ENCODE measurements around the gene LTK.

Gene LTK

DNA sequence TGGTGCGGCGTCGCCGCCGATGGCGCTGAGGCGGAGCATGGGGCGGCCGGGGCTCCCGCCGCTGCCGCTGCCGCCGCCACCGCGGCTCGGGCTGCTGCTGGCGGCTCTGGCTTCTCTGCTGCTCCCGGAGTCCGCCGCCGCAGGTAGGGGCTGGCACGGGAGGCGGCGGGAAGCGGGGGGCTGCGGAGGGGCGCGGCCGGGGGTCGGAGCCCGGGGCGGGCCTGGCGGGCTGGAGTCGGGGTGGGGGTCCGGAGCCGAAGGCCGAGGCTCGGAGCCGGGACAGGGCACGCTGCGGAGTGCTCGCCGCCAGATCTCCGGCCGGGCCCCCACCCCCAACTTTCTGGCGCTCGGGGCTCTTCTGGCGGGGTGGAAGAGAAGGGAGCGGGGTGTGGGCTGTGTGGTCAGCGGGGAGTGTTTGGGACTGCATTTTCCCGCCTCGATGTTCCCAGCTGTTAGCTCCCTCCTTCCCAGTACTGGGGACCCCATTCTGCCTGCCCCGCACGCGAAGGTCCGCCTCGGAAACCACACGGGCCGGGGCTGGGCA, 45.7 kb upstream of the LTK start:
- no peaks in the 10 kb centered on the region for H3K27me3 ChIP-seq (ENCODE audit: insufficient read depth, low read length, poor library complexity)
- no peaks in the 10 kb centered on the region for H3K9me3 ChIP-seq (ENCODE audit: insufficient read depth, low read length, severe bottlenecking)
- peak overlapping the region; percentile 69 for H3K27ac ChIP-seq (ENCODE audit: low read length)
- ATAC-seq (ENCODE audit: insufficient read depth, low read depth) (no peak), DNase-seq (no peak)
- TF ChIP-seq, protein P1, sequence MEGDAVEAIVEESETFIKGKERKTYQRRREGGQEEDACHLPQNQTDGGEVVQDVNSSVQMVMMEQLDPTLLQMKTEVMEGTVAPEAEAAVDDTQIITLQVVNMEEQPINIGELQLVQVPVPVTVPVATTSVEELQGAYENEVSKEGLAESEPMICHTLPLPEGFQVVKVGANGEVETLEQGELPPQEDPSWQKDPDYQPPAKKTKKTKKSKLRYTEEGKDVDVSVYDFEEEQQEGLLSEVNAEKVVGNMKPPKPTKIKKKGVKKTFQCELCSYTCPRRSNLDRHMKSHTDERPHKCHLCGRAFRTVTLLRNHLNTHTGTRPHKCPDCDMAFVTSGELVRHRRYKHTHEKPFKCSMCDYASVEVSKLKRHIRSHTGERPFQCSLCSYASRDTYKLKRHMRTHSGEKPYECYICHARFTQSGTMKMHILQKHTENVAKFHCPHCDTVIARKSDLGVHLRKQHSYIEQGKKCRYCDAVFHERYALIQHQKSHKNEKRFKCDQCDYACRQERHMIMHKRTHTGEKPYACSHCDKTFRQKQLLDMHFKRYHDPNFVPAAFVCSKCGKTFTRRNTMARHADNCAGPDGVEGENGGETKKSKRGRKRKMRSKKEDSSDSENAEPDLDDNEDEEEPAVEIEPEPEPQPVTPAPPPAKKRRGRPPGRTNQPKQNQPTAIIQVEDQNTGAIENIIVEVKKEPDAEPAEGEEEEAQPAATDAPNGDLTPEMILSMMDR (IDR thresholded peaks at IDR 0.05; ENCODE audit: borderline replicate concordance, extremely low read depth, low read length, poor library complexity, severe bottlenecking): no peak
- no peak for TF ChIP-seq EZH2 (IDR thresholded peaks at IDR 0.05; ENCODE audit: borderline replicate concordance, low read depth, low read length, severe bottlenecking)
- peaks cover 10% of the 10 kb centered on the region; the same call in 1 of the 2 replicates for H4K20me1 ChIP-seq (ENCODE audit: insufficient read depth, low read length)
- H3K9ac ChIP-seq (ENCODE audit: low read depth, low read length): peak overlapping the region; percentile 82
- H3K4me3 ChIP-seq (ENCODE audit: low read depth in 1 of 2, low read length in 2 of 2): peak overlapping the region; percentile 58 to 83
- peaks cover 30% of the 10 kb centered on the region for H3K36me3 ChIP-seq (ENCODE audit: insufficient read depth, low read length)
- peaks cover 17% of the 10 kb centered on the region for H3K79me2 ChIP-seq (ENCODE audit: insufficient read depth, low read length)
- H3K4me1 ChIP-seq (ENCODE audit: insufficient read depth, low read length): peaks cover 39% of the 10 kb centered on the region
- H2AFZ ChIP-seq (ENCODE audit: low read depth, low read length): peak overlapping the region; percentile 55
- H3K4me2 ChIP-seq (ENCODE audit: insufficient read depth, low read length): peak overlapping the region; percentile 65

DNA sequence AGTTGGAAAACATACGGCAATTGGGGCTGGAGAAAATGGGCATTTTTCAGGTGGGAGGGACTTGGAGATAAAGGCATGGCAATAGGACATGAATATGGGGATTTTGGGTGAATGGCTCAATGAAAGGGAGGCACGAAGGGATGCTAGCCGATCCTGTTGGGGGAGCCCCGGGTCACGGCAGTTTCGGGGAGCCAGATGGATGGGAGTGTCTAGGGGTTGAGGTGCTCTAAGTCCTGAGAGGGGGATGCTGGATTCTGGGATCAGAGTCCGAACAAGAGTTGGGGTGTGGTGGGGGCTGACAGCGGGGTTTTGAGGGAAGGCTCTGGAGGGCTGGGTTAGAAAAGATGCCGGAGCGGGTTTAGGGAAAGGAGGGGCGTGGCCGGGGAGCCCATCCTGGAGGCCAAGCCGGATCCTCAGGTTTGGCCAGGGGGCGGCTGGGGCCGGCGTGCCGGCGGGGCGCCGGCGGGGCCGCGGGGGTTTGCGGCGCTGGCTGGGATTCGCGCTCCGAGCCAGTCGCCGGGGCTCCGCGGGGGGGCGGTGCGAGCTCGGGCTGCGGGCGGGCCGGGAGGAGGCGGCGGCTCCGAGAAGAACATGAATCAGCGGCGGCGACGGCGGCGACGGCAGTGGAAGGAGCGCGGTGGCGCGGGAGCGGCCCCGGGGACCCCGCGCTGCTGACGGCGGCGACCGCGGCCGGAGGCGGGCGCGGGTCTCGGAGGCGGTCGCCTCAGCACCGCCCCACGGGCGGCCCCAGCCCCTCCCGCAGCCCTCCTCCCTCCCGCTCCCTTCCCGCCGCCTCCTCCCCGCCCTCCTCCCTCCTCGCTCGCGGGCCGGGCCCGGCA, 45.0 kb upstream of the LTK start, which contains the start of gene TYRO3:
Gene TYRO3 (plus strand): TSS at position 813 of the 839 bp plus-strand sequence. CDS start 46 bp downstream, outside the sequence.
- Histone ChIP-seq H3K79me2 (ENCODE audit: insufficient read depth, low read length) (peaks cover 17% of the 10 kb centered on the region), H3K27me3 (ENCODE audit: insufficient read depth, low read length, poor library complexity) (no peaks in the 10 kb centered on the region), H3K9me3 (ENCODE audit: insufficient read depth, low read length, severe bottlenecking) (no peaks in the 10 kb centered on the region), H2AFZ (ENCODE audit: low read depth, low read length) (peak within 1 kb of the TSS; percentile 55), H4K20me1 (ENCODE audit: insufficient read depth, low read length) (peaks cover 10% of the 10 kb centered on the region; the same call in 1 of the 2 replicates), H3K4me2 (ENCODE audit: insufficient read depth, low read length) (peak within 1 kb of the TSS; percentile 65), H3K4me3 (ENCODE audit: low read depth in 1 of 2, low read length in 2 of 2) (peak within 1 kb of the TSS; percentile 58 to 83), H3K4me1 (ENCODE audit: insufficient read depth, low read length) (peaks cover 39% of the 10 kb centered on the region), H3K36me3 (ENCODE audit: insufficient read depth, low read length) (peaks cover 23% of the 10 kb centered on the region), H3K27ac (ENCODE audit: low read length) (peak within 1 kb of the TSS; percentile 91), H3K9ac (ENCODE audit: low read depth, low read length) (peak within 1 kb of the TSS; percentile 82)
- no peak for TF ChIP-seq EZH2 (IDR thresholded peaks at IDR 0.05; ENCODE audit: borderline replicate concordance, low read depth, low read length, severe bottlenecking)
- TF ChIP-seq, protein P1 (IDR thresholded peaks at IDR 0.05; ENCODE audit: borderline replicate concordance, extremely low read depth, low read length, poor library complexity, severe bottlenecking): no peak
- ATAC-seq (ENCODE audit: insufficient read depth, low read depth) (peak; percentile 32), DNase-seq (peak; percentile 63)

DNA sequence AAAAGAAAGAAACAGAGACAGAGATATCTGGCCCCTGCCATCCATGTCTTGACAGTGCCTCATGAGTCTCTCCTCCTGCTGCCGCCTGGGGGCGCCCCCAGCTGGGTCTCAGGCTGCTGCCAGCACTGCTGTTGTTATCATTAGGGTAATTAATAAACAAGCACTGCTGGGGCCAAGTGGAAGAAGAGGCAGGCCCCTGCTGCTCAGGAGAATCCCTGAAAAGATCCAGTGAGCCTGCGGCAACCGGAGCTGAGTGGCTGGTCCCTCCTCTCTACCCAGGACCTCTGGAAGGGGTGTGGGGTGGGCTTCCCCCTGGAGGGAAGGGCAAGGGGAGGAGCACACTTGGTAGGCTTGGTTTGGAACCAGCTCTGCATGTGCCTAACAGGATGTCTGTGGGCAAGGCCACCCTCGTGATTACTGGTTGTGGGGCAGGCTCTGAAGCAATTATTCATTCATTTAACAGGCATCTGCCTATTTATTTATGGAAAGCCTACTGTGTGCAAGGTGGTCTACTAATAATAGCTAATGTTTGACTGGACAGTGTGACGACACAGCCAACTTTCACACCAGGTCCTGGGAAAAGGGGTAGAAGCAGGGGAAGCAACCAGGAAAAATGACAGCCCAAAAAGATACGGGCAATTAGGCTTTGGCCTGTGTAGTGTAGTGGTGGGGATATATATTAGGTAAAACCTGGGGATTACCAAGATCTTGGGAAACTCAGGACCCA, 44.2 kb upstream of the LTK start:
- Histone ChIP-seq H3K27me3 (ENCODE audit: insufficient read depth, low read length, poor library complexity) (no peaks in the 10 kb centered on the region), H2AFZ (ENCODE audit: low read depth, low read length) (peak overlapping the region; percentile 84), H3K4me3 (ENCODE audit: low read depth in 1 of 2, low read length in 2 of 2) (peak overlapping the region in 1 of 2 experiments; percentile 83; a peak in 3 of 4 replicates), H3K79me2 (ENCODE audit: insufficient read depth, low read length) (peaks cover 17% of the 10 kb centered on the region), H3K9ac (ENCODE audit: low read depth, low read length) (peak overlapping the region; percentile 82), H3K4me2 (ENCODE audit: insufficient read depth, low read length) (peak overlapping the region; percentile 65), H4K20me1 (ENCODE audit: insufficient read depth, low read length) (peaks cover 10% of the 10 kb centered on the region; the same call in 1 of the 2 replicates), H3K9me3 (ENCODE audit: insufficient read depth, low read length, severe bottlenecking) (no peaks in the 10 kb centered on the region), H3K4me1 (ENCODE audit: insufficient read depth, low read length) (peaks cover 39% of the 10 kb centered on the region), H3K36me3 (ENCODE audit: insufficient read depth, low read length) (peaks cover 16% of the 10 kb centered on the region), H3K27ac (ENCODE audit: low read length) (peak overlapping the region; percentile 91)
- TF ChIP-seq, protein P1 (IDR thresholded peaks at IDR 0.05; ENCODE audit: borderline replicate concordance, extremely low read depth, low read length, poor library complexity, severe bottlenecking): peak; percentile 93
- no peak for TF ChIP-seq EZH2 (IDR thresholded peaks at IDR 0.05; ENCODE audit: borderline replicate concordance, low read depth, low read length, severe bottlenecking)
- peak; percentile 95 for ATAC-seq (ENCODE audit: insufficient read depth, low read depth)
- DNase-seq: peak; percentile 87
